Activated T-cell treated with anti-CD3 and anti-CD28 coated beads for 1 hour (primary cell): ENCODE measurements around the gene TM2D1.

Experiments
- DNase-seq: peaks from one replicate; pipeline ENCODE4 v3.0.0-alpha.2; 2020; ENCODE audit warnings: low read depth

Gene TM2D1

GRCh38 chr1:61644303-61644702, 80.6 kb downstream of the TM2D1 start:
- no peak for DNase-seq

DNA sequence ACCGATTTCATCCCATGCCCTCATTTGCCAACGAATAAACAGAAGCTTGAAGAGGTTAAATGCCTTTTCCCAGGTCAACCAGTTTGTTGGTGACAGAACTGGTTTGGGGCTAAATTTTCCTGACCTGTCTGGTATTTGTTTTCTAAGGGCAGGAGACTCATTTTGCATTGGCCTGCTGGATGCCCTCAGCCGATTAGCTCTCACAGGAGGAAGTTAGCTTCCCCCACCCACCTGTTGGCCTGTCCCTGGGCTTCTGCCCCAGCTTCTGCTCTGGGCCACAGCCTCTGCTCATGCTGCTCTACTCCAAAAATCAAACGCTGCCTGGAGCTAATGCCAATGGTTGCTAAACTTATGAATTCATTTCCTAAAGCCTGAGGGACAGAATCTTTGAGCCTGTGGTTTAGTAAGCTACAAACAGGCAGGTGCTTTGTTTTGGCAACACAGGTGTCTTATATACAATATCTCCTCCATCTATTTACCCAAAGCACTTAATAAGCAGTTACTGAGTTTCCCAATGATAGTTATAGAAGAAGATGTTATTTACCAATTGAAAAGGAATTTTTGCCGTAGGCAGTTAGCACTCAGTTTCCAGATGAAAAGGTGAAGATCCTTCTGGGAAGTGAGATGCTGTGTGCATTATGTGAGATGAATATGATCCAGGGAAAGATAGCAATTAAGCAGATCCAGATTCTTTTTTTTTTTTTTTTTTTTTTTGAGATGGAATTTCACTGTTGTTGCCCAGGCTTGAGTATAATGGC, 82.3 kb downstream of the TM2D1 start:
- DNase-seq: no peak

- DNase-seq: peak; percentile 48
These were observed 83.2 kb downstream of the TM2D1 start for GRCh38 chr1:61641578-61642336.

DNA sequence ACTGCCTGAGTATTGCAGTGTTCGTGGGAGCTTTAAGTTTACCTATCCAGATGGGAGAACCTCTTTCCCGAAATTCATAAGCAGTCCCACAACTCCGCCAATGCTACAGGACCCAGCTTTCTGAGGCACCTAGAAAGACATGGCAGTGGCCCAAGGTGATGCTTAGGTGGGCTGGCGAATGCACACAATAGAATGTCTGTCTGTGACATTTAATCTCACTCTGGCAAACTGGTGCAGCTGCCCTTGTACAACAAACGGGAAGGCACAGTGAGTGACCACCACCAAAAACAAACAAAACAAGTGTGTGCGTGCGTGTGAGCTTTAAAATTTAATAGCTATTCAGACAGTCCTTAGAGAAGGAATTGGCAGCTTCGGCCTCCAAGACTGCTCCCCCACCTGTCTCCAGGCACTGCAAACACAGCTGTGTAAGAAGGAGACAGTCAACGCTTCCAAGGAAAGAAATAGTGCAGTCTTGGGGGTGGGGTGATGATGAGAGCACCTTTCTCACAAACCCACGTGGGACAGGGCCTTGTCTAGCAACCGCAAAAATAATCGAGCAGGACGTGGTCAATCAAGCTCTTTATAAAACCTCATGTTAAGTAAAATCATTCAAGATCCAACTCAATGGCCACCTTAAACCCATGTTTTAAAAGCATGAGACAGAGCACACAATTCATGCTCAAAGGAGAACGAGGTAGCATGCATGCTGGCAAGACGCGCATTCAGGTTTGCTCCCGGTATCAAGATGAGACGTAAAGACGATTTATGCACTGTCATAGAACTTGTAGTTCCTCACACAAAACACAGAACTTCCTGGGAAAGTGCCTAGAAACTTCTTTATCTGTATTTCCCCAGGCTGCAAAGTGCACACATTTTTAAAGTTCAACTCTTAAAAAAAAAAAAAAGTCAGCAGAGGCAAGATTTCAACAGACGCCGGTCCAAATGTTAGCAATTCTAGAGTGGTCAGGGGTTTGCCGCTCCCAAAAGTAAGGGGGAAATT, 84.1 kb downstream of the TM2D1 start:
- DNase-seq: no peak

GRCh38 chr1:61639608-61640336, 85.2 kb downstream of the TM2D1 start:
- no peak for DNase-seq

DNA sequence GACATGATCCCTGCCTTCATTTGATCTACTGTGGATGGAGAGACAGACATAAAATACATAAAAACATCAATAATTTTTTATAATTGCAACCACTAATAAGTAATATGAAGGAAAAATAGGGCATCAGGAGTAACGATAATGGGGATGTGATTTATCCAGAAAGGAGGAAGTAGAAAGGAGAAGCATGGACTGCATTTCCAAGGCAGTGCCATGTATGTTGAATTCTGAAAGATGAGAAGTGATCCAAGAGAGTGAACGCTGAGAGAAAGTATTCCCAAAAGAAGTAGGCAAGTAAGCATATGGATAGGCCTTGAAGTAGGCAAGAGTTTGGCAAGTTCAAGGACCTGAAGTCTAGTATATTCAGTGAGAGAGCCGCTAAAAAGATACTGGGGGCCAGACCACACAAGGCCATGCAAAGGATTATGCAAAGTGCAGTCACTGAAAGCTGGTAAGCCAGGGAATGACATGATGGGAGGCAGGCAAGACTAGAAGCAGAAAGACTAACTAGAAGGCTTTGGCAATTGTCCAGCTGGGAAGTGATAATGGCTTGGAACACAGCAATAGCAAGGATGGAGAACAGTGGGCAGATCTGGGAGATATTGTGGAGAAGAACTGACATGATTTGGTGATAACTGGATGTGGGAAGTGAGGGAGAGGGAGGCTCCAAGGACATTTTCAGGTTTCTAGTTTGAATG, 85.9 kb downstream of the TM2D1 start:
- no peak for DNase-seq

DNA sequence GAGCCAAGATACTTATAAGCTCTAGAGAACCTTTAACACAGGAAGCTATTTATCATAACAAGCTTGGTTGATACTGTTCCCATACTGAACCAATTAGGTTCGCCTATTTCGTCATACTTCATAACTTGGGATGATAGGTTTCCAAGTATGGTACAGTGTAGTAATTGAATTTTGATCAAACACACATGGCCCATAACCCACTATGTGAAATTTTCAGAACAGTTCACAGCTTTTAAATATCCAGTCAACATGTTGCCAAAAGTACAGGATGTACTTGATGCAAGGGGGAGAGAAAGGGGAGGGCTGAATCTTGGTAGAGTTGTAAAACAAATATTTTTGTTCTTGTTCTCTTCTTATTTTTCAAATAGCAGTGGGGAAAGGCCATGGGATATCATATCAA, 86.6 kb downstream of the TM2D1 start:
- DNase-seq: no peak

GRCh38 chr1:61637470-61637869, 87.5 kb downstream of the TM2D1 start:
- DNase-seq: no peak

- no peak for DNase-seq
These were observed 88.1 kb downstream of the TM2D1 start for GRCh38 chr1:61636814-61637213.

DNA sequence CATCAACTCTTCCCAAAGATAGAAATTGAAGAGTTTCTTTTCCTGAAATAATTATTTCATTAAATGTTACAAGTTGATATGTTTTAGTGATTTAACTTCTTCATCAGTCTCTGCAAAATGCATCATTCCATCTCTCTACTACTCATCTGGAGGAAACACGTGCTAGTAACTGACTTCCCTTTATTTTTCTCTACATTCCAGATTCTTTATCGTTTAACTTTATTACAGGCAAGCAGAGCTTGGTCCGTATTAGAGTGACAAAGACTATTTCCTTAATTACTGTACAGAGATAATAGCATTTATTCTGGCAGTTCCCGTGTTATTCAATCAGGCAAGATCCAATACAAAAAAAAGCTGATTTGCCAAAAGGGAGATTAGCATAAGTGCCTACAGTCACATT, 88.6 kb downstream of the TM2D1 start:
- DNase-seq: no peak

- no peak for DNase-seq
These were observed 89.4 kb downstream of the TM2D1 start for GRCh38 chr1:61635557-61635956.

- no peak for DNase-seq
These were observed 93.5 kb downstream of the TM2D1 start for GRCh38 chr1:61631436-61631835.
